Measurements from ENCODE around the gene MON1A.

Gene MON1A

GRCh38 chr3:49859576-49860305 is 69.9 kb downstream of the MON1A start:
- TF ChIP-seq CTCF (IDR thresholded peaks at IDR 0.05; ENCODE audit: insufficient read depth, low read length) (no peak), POLR2AphosphoS5 (IDR thresholded peaks at IDR 0.05; ENCODE audit: low read depth) (no peak), REST (IDR thresholded peaks at IDR 0.05; ENCODE audit: insufficient replicate concordance, low read depth) (no peak), GABPA (IDR thresholded peaks at IDR 0.05; ENCODE audit: low read depth) (no peak), SPI1 (IDR thresholded peaks at IDR 0.05; ENCODE audit: borderline replicate concordance, low read depth) (no peak)
- DNase-seq (ENCODE audit: low read depth in 1 of 2, low spot score in 1 of 2), result no peak
- H3K27me3 ChIP-seq (ENCODE audit: insufficient read depth, poor library complexity, severe bottlenecking), result peaks cover 7% of the 10 kb centered on the region
- no peak overlapping the region for H3K27ac ChIP-seq (replicated peaks)
- H3K4me3 ChIP-seq (replicated peaks; ENCODE audit: insufficient read depth, low read length), result no peak overlapping the region
